Activated B cell treated with CpG ODN at 0.5 μM for 24 hours (primary cell): ENCODE measurements around the gene NKX2-2. TPM values are rescaled to one million over a fixed set of nuclear protein-coding genes. Genes with fewer than 3 reads are reported as not detected.

Source experiments
- ATAC-seq: fragments of 200-7000 bp; cut with Tn5 transposase; one replicate; pipeline ENCODE4 v1.10.0; 2021; ENCODE audit warnings: low read depth, mild to moderate bottlenecking, moderate library complexity
- CTCF ChIA-PET: fragments of 350-600 bp; sonication (Branson Sonifier 250); formaldehyde crosslinking; loops from one replicate; lab custom pipeline; 2021; ENCODE audit warnings: antibody characterized with exemption; lab: Charles Lee
- POLR2A ChIA-PET: fragments of 350-600 bp; sonication (Branson Sonifier 250); formaldehyde crosslinking; loops from one replicate; lab custom pipeline; 2021; ENCODE audit warnings: antibody characterized with exemption; lab: Charles Lee
- DNase-seq: peaks from one replicate; pipeline ENCODE4 v3.0.0; 2022
- H3K27ac Mint-ChIP-seq: one replicate; pipeline ENCODE4 v1.8.0; 2020; ENCODE audit warnings: mixed read lengths
- H3K27me3 Mint-ChIP-seq: one replicate; pipeline ENCODE4 v1.8.0; 2021; ENCODE audit warnings: mixed read lengths
- H3K36me3 Mint-ChIP-seq: one replicate; pipeline ENCODE4 v1.8.0; 2021; ENCODE audit warnings: low read depth, mixed read lengths
- H3K4me1 Mint-ChIP-seq: one replicate; pipeline ENCODE4 v1.8.0; 2021; ENCODE audit warnings: mixed read lengths
- H3K4me3 Mint-ChIP-seq: one replicate; pipeline ENCODE4 v1.8.0; 2020; ENCODE audit warnings: mild to moderate bottlenecking, mixed read lengths
- H3K9me3 Mint-ChIP-seq: one replicate; pipeline ENCODE4 v1.8.0; 2020; ENCODE audit warnings: mixed read lengths
- intact Hi-C: fragments of 100-400 bp; cut with micrococcal nuclease; formaldehyde crosslinking; loops from one replicate; pipeline ENCODE4 v1.15.1; 2024
- total RNA-seq: library from RNA; stranded (reverse); gene quantifications from 2 replicates; pipeline ENCODE4 v1.2.3, GENCODE V29; 2022
- TF ChIP-seq, protein P1 (sequence below): fragments of 200-600 bp; IDR thresholded peaks from one replicate; pipeline ENCODE4 v1.8.0; 2022; ENCODE audit warnings: antibody characterized with exemption, mild to moderate bottlenecking

NKX2-2 gene
- total RNA-seq, 1 donor from 2014 or later, result not detected

- intact Hi-C loops, result no loop called here
- ATAC-seq (no peak), DNase-seq (no peak)
- Mint-ChIP-seq H3K4me3 (peak overlapping the region; percentile 19), H3K9me3 (no peaks in the 10 kb centered on the region), H3K36me3 (no peaks in the 10 kb centered on the region), H3K27me3 (peaks cover 58% of the 10 kb centered on the region), H3K27ac (no peak overlapping the region), H3K4me1 (peaks cover 37% of the 10 kb centered on the region)
- TF ChIP-seq, protein P1, sequence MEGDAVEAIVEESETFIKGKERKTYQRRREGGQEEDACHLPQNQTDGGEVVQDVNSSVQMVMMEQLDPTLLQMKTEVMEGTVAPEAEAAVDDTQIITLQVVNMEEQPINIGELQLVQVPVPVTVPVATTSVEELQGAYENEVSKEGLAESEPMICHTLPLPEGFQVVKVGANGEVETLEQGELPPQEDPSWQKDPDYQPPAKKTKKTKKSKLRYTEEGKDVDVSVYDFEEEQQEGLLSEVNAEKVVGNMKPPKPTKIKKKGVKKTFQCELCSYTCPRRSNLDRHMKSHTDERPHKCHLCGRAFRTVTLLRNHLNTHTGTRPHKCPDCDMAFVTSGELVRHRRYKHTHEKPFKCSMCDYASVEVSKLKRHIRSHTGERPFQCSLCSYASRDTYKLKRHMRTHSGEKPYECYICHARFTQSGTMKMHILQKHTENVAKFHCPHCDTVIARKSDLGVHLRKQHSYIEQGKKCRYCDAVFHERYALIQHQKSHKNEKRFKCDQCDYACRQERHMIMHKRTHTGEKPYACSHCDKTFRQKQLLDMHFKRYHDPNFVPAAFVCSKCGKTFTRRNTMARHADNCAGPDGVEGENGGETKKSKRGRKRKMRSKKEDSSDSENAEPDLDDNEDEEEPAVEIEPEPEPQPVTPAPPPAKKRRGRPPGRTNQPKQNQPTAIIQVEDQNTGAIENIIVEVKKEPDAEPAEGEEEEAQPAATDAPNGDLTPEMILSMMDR, result no peak
- ChIA-PET POLR2A (no interaction called here), CTCF (no interaction called here)
These were observed 1.8 kb downstream of the NKX2-2 start for GRCh38 chr20:21511850-21512633.

- intact Hi-C loops, result no loop called here
- TF ChIP-seq, protein P1, result no peak
- no peak for ATAC-seq
- H3K4me3 Mint-ChIP-seq, result peak overlapping the region; percentile 35
- H3K27ac Mint-ChIP-seq, result no peak overlapping the region
- H3K4me1 Mint-ChIP-seq, result peaks cover 41% of the 10 kb centered on the region
- H3K9me3 Mint-ChIP-seq, result no peaks in the 10 kb centered on the region
- ChIA-PET CTCF (no interaction called here), POLR2A (no interaction called here)
- H3K36me3 Mint-ChIP-seq, result no peaks in the 10 kb centered on the region
- H3K27me3 Mint-ChIP-seq, result peaks cover 58% of the 10 kb centered on the region
- DNase-seq, result no peak
These were observed 2.4 kb downstream of the NKX2-2 start for GRCh38 chr20:21511485-21511849.

DNA sequence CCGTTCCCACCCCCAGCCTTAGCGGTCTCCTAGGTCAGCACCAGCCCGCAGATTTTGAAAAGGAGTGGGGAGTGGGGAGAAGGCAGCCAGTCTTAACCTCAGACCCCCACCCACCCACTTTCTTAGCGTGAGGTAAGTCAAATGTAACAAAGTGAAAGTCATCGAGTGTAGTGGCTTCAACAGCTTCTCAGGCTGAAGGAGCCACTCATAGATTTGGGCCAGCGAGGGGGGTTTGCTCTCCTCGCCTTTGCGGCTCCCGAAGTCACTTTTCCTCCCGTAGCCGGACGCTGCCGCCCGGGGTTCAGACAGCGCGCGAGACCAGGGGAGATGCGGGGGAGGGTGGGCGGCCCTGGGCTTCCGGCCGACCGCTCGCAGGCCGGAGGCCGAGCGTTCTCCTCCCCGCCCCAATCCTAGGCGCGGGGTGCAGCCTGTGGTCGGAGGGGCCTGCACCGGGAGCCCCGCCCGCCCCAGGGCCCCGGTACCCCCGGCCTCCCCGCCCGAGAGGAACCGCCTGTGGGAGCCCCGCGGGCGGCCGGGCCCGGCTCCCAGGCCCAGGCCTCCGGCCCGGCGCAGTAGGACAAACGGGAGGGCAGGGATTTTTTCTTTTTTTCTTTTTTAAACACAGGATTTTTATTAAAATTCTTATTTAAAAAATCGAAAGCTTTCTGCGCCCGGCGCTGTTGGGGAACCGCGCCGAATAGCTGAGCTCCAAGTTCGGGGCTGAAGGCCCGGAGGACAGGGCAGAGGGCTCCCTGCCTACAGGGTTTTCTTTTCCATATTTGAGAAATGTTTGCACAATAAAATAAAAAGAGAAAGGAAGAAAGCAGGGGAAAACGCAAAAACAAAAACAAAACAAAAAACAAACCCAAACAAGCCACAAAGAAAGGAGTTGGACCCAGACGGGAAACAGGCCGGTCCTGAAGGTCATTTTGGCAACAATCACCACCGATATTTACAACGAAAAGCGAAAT lies 3.2 kb downstream of the NKX2-2 start:
- H3K27ac Mint-ChIP-seq, result no peak overlapping the region
- H3K4me1 Mint-ChIP-seq, result peaks cover 36% of the 10 kb centered on the region
- ChIA-PET POLR2A (no interaction called here), CTCF (interaction anchor here (2.5 kb wide), 1 partner anchor 275 kb away, joined by 6 read pairs; no protein-coding TSS in a partner anchor)
- no peaks in the 10 kb centered on the region for H3K9me3 Mint-ChIP-seq
- ATAC-seq, result no peak
- intact Hi-C loops, result no loop called here
- H3K4me3 Mint-ChIP-seq, result peak overlapping the region; percentile 77
- H3K27me3 Mint-ChIP-seq, result peaks cover 52% of the 10 kb centered on the region
- H3K36me3 Mint-ChIP-seq, result no peaks in the 10 kb centered on the region
- TF ChIP-seq, protein P1, result no peak
- no peak for DNase-seq

DNA sequence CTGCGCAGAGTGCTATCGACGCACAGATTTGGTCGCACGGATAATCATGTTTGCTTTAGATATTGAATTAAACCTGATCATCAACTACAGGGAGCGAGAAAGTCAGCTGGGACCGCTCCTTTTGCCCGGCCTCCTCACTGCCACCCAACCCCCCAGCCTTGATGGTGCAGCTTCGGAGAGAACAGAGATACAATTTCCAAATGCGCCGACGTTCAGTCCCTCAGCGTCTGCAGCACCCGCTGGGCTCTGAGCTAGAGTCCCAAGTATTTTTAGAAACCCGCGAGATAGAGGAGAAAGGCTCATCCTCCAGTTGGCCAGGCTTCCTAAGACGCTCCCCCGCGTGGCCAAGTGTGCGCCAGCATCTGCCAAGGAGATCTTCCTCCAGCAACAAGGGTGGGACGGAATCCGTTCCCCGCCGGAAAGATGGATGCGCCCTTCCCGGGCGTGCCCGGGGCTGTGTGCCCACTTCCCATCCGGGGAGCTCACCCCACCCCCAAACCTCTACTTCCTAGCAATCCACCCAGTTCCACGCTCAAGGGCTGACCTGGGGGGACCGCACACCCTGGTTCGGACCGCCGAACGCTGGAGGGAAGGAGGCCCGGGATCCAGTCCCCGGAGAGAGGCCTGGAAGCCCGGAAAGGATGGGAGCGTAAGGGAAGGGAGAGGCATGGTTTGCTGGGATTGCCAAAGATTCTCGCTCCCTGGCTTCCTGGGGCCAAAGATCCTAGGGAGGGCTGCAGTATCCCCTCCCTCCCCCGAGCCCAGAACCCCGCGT lies 4.1 kb downstream of the NKX2-2 start:
- POLR2A ChIA-PET, result no interaction called here
- Mint-ChIP-seq H3K27ac (no peak overlapping the region), H3K27me3 (peaks cover 57% of the 10 kb centered on the region), H3K4me1 (peaks cover 44% of the 10 kb centered on the region), H3K4me3 (peak overlapping the region; percentile 77), H3K9me3 (no peaks in the 10 kb centered on the region), H3K36me3 (no peaks in the 10 kb centered on the region)
- CTCF ChIA-PET, result interaction anchor here (2.5 kb wide), 1 partner anchor 274 kb away, joined by 6 read pairs; no protein-coding TSS in a partner anchor
- ATAC-seq (no peak), DNase-seq (no peak)
- intact Hi-C loops, result loop anchor here (2.0 to 10.0 kb wide), 3 partner anchors 109 to 1147 kb away; no protein-coding TSS in a partner anchor
- TF ChIP-seq, protein P1, result no peak
